Measurements from ENCODE around the gene PIRT.
A peak's percentile ranks its signal among the peaks of the same experiment; 100 is the strongest.
"Not testable (repeated sequence)": the region's sequence is repeated elsewhere in the genome, so short reads cannot be mapped to it uniquely, and the experiment has no call there.

PIRT gene

GRCh38 chr17:10837921-10838320 lies at the start of gene PIRT:
TSS of gene PIRT (minus strand) at chr17:10838087. CDS start at chr17:10825645, 12,442 bp downstream.
- no peak for DNase-seq (ENCODE audit: low read depth in 3 of 3)

DNA sequence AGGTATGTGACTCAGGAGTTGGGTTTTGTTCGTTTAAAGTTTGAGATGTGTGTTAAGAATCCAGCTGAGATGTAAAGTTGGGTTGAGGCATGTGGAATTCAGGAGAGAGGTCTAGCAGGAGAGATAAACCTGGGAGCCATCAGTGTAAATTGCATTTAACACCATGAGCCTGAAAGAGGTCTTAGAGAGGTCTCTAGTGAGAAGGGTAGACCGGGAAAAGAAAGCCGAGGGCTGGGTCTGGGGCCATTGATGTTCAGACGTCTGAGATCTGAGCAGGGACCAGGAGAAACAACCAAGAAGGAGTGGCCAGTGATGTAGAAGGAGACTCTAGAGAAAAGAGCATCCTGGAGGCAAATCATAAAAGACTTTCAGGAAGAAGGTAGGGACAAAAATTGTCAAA lies 44.1 kb upstream of the PIRT start:
- DNase-seq (ENCODE audit: low read depth in 3 of 3), result no peak

DNA sequence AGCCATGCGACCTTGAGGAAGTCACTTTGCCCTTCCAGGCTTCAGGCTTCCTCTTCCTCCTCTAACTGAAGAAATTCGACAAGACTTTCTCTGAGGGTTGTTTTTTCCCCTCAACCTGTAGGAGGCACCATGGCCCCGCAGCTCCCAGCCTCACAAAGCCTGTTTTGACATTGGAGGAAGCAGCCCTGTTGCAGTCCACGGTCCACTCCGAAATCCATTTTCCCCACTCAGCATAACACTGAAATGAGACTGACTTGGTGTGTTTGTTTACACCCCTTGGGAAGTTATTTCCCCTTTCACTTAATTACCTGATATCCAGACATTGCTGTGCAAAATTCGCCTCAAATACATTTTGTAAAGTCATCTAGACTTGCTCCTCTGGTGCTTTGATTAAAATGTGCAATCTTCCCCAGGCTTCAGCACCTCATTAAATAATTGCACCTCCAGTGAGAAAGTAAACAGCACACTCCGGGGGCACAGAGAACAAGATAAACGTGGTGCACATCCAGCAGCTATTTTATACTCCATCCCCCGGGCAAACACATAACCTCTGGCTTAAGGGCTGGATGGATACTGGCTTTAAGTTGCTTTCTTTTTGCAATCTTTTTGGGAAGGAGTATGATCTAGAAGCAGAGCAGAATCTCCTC lies 41.4 kb upstream of the PIRT start:
- no peak for DNase-seq (ENCODE audit: low read depth in 3 of 3)

- DNase-seq (ENCODE audit: low read depth in 3 of 3), result no peak
These were observed 38.2 kb upstream of the PIRT start for GRCh38 chr17:10875984-10876555.

GRCh38 chr17:10875430-10875851 lies 37.6 kb upstream of the PIRT start:
- DNase-seq (ENCODE audit: low read depth in 3 of 3), result no peak

GRCh38 chr17:10871914-10872313 lies 34.0 kb upstream of the PIRT start:
- DNase-seq (ENCODE audit: low read depth in 3 of 3), result no peak

DNA sequence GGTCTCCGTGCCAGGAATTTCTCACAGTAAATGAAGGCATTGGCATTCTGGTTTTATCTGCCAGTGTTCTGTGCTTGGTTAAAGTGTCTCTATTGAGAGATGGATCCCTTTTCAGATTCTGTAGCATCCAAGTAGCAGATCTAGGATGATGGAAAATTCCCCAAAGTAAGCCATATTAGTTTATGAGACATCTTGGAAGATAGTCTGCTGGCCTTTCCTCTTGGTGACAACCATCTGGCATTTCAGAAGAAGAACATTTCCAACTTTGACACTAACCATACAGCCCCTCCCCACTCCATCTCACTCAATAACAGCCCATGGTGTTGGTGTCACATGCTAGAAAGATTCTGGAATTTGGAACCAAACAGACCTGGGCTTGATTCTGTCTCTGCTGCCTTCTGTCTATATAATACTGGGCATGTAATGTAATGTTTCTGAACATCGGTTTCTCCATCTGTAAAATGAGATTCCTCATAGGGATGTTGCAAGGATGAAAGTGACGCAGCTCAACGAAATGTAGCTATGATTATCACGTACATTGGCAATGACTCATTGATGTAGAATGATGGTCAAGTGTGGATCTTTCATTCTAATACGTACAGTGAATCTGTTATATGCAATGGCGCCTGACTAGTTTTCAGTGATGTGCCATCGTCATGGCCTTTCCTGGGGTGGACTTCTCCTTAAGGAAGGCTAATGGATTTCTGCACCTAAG lies 32.6 kb upstream of the PIRT start:
- DNase-seq (ENCODE audit: low read depth in 3 of 3), result no peak

GRCh38 chr17:10868744-10869143 lies 30.9 kb upstream of the PIRT start:
- not testable (repeated sequence) for DNase-seq (ENCODE audit: low read depth in 3 of 3)

- DNase-seq (ENCODE audit: low read depth in 3 of 3), result no peak
These were observed 21.2 kb upstream of the PIRT start for GRCh38 chr17:10859051-10859450.

- no peak for DNase-seq (ENCODE audit: low read depth in 3 of 3)
These were observed 20.1 kb upstream of the PIRT start for GRCh38 chr17:10857976-10858375.

DNA sequence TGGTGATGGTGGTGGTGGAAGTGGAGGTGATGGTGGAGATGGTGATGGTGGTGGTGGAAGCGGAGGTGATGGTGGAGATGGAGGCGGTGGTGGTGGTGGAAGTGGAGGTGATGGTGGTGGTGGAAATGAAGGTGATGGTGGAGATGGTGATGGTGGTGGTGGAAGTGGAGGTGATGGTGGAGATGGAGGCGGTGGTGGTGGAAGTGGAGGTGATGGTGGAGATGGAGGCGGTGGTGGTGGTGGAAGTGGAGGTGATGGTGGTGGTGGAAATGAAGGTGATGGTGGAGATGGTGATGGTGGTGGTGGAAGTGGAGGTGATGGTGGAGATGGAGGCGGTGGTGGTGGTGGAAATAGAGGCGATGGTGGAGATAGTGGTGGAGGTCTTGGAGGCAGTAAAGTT lies 8.7 kb upstream of the PIRT start:
- not testable (repeated sequence) for DNase-seq (ENCODE audit: low read depth in 3 of 3)

- DNase-seq (ENCODE audit: low read depth in 3 of 3), result no peak
These were observed 7.5 kb upstream of the PIRT start for GRCh38 chr17:10845388-10845751.

- DNase-seq (ENCODE audit: low read depth in 3 of 3), result peak; percentile 40 to 73 (median 53)
These were observed 6.9 kb upstream of the PIRT start for GRCh38 chr17:10844621-10845387.

DNA sequence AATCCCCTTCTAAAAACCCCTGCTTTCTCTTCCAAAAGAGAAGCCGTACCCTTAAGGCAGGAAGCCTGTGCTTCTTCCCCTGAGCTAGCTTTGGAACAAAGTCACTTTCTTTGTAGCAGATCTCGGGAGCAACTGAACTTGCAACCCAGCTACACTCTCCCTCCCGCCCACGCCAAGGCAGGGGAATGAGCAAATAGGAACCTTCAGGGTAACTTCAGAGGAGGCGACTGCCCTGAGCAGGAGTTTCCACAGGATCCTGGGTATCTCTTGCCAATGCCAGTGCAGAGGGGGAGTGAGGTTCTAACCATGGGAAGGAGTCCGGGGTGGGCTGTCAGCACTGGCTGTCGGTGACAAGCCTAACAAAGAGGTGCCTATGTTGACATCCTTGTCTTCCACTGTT lies 5.9 kb upstream of the PIRT start:
- no peak for DNase-seq (ENCODE audit: low read depth in 3 of 3)

GRCh38 chr17:10842658-10843057 lies 4.8 kb upstream of the PIRT start:
- no peak for DNase-seq (ENCODE audit: low read depth in 3 of 3)

- no peak for DNase-seq (ENCODE audit: low read depth in 3 of 3)
These were observed 795 bp upstream of the PIRT start for GRCh38 chr17:10838682-10839081.

GRCh38 chr17:10836966-10837590 lies 809 bp downstream of the PIRT start:
- DNase-seq (ENCODE audit: low read depth in 3 of 3), result no peak

DNA sequence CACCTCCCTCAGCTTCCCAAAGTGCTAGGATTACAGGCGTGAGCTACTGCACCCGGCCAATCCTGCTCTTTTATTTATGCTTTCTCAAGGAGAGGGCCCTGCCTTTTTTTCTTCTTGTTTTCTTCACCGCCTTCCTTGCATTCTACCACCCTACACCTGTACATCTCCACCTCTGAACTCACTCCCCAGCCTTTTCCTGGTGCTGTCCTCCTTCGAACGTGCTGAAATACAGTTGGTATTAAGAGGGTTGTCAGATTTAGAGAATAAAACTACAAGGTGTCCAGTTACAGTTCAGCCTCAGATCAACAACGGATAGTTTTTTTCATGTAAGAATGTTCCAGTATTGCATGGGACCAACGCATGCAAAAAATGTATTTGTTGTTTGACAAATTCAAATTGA lies 1.7 kb downstream of the PIRT start:
- no peak for DNase-seq (ENCODE audit: low read depth in 3 of 3)

DNA sequence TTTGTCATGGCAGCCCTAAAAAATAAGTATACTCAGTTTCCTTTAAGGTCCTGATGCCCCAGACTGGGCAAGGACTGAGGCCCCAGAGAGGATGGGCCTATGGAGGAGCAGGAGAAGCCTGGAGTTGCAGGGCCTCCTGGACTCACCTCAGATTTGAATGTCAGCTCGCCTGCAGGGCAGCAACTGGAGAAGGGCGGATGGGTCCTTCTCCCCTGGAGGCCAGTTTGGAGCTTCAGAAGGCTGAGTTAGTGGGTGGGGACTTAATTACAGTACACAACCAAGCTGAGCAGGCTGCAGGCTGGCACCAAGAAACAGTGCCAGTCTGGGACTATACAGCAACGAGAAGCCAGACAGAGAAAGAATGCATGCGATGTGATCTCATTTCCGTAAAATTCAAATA lies 6.2 kb downstream of the PIRT start:
- DNase-seq (ENCODE audit: low read depth in 3 of 3), result no peak

DNA sequence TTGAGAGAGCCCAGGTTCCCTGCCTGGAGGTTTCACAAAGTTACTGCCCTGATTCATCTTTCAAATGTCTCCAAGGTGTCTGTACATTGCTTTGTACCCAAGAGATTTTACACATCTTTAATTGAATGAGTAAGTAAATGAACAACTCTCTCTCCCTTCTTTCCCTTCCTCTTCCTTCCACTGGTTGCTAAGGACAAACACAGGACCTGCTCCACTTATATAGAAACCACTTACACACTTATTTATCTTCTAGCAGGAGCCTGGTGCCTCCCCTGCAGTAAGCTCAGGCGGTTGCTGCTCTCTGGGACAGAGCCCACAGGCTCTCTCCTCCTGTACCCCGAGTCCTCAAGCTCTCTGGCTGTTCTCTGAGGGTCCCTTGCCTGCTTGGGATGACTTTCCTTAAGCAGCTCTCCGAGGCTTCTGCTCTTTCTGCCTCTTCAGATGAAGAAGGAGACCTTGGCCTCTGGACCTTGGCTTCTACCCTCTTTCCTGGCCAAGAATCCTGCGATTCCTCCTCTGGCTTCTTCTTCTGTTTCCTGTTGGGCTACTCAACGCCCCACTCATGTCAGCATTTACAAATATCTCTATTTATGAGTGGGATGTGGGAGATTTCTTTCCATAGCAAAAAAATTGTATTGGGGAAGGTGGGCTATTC lies 9.9 kb downstream of the PIRT start:
- DNase-seq (ENCODE audit: low read depth in 3 of 3), result no peak

GRCh38 chr17:10824874-10825273 lies 13.0 kb downstream of the PIRT start:
- DNase-seq (ENCODE audit: low read depth in 3 of 3), result no peak

GRCh38 chr17:10821770-10822169 lies 16.1 kb downstream of the PIRT start:
- DNase-seq (ENCODE audit: low read depth in 3 of 3), result no peak
